GM19467 (cell line): ENCODE data around the gene TUB.

Experiments
- ATAC-seq: cut with Tn5 transposase; IDR thresholded peaks from one replicate; pipeline ENCODE4 v1.9.1; 2021; ENCODE audit warnings: mild to moderate bottlenecking, moderate library complexity; ENCODE audit not compliant: unreplicated experiment

TUB gene

GRCh38 chr11:8089791-8090510 lies 8.9 kb downstream of the TUB start:
- ATAC-seq = no peak

- no peak for ATAC-seq
Observed at GRCh38 chr11:8090756-8091155, 9.7 kb downstream of the TUB start.

GRCh38 chr11:8091721-8092120 lies 10.7 kb downstream of the TUB start:
- no peak for ATAC-seq

GRCh38 chr11:8092587-8093424 lies 11.8 kb downstream of the TUB start:
- ATAC-seq = no peak

GRCh38 chr11:8093931-8094575 lies 13.0 kb downstream of the TUB start:
- no peak for ATAC-seq

GRCh38 chr11:8094656-8095055 lies 13.6 kb downstream of the TUB start:
- no peak for ATAC-seq

- no peak for ATAC-seq
Observed at GRCh38 chr11:8095371-8095770, 14.4 kb downstream of the TUB start.

GRCh38 chr11:8095806-8096522 lies 15.0 kb downstream of the TUB start:
- no peak for ATAC-seq

- ATAC-seq = no peak
Observed at GRCh38 chr11:8096575-8096974, 15.6 kb downstream of the TUB start.

- no peak for ATAC-seq
Observed at GRCh38 chr11:8097062-8097461, 16.1 kb downstream of the TUB start.

- no peak for ATAC-seq
Observed at GRCh38 chr11:8097468-8097867, 16.5 kb downstream of the TUB start.

- ATAC-seq = no peak
Observed at GRCh38 chr11:8097926-8098325, 16.9 kb downstream of the TUB start.

- ATAC-seq = no peak
Observed at GRCh38 chr11:8098361-8098760, 17.4 kb downstream of the TUB start.

- no peak for ATAC-seq
Observed at GRCh38 chr11:8098879-8099278, 17.9 kb downstream of the TUB start.

- ATAC-seq = no peak
Observed at GRCh38 chr11:8099291-8099899, 18.4 kb downstream of the TUB start.

GRCh38 chr11:8100158-8100557 lies 19.1 kb downstream of the TUB start:
- no peak for ATAC-seq

- ATAC-seq = no peak
Observed at GRCh38 chr11:8100605-8101004, 19.6 kb downstream of the TUB start.

GRCh38 chr11:8101421-8101820 lies 20.4 kb downstream of the TUB start:
- ATAC-seq = no peak

- no peak for ATAC-seq
Observed at GRCh38 chr11:8102296-8102915, 21.4 kb downstream of the TUB start.

- no peak for ATAC-seq
Observed at GRCh38 chr11:8102965-8103364, 22.0 kb downstream of the TUB start.
